Measurements from ENCODE around the gene SPRN.

SPRN gene

GRCh38 chr10:133444342-133445267 lies 20.2 kb upstream of the SPRN start:
- Histone ChIP-seq H3K9me2 (replicated peaks; ENCODE audit: insufficient read depth, low read length) (no peaks in the 10 kb centered on the region), H3K27ac (ENCODE audit: low read depth, low read length) (no peak overlapping the region), H4K20me1 (ENCODE audit: low read depth, low read length) (no peaks in the 10 kb centered on the region), H3K9ac (ENCODE audit: low read length) (no peak overlapping the region), H3K36me3 (ENCODE audit: low read length) (0 out of 2 replicates have a peak, but pooled peaks cover 3% of the 10 kb centered on the region), H3K4me3 (ENCODE audit: insufficient read depth, low read length, poor library complexity, severe bottlenecking) (no peak overlapping the region), H3K9me3 (ENCODE audit: insufficient read depth, low read length) (peaks cover 17% of the 10 kb centered on the region; the same call in 1 of the 2 replicates), H3K4me2 (ENCODE audit: low read depth, low read length, poor library complexity, severe bottlenecking) (no peak overlapping the region), H3K27me3 (ENCODE audit: low read length) (no peaks in the 10 kb centered on the region), H2AFZ (ENCODE audit: low read depth, low read length, severe bottlenecking) (no peak overlapping the region), H3K79me2 (ENCODE audit: insufficient read depth, low read length) (no peaks in the 10 kb centered on the region), H3F3A (ENCODE audit: insufficient read depth) (no peaks in the 10 kb centered on the region)
- TF ChIP-seq, protein P1, sequence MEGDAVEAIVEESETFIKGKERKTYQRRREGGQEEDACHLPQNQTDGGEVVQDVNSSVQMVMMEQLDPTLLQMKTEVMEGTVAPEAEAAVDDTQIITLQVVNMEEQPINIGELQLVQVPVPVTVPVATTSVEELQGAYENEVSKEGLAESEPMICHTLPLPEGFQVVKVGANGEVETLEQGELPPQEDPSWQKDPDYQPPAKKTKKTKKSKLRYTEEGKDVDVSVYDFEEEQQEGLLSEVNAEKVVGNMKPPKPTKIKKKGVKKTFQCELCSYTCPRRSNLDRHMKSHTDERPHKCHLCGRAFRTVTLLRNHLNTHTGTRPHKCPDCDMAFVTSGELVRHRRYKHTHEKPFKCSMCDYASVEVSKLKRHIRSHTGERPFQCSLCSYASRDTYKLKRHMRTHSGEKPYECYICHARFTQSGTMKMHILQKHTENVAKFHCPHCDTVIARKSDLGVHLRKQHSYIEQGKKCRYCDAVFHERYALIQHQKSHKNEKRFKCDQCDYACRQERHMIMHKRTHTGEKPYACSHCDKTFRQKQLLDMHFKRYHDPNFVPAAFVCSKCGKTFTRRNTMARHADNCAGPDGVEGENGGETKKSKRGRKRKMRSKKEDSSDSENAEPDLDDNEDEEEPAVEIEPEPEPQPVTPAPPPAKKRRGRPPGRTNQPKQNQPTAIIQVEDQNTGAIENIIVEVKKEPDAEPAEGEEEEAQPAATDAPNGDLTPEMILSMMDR (IDR thresholded peaks at IDR 0.05; ENCODE audit: insufficient read depth, low read length, poor library complexity, severe bottlenecking), result no peak
- no peak for TF ChIP-seq EZH2phosphoT487 (conservative IDR thresholded peaks at IDR 0.05; ENCODE audit: low read length)

- no peaks in the 10 kb centered on the region for H3K27me3 ChIP-seq (ENCODE audit: low read length)
Observed at GRCh38 chr10:133442967-133443924, 18.8 kb upstream of the SPRN start.

GRCh38 chr10:133442191-133442966 lies 18.0 kb upstream of the SPRN start:
- H3K27me3 ChIP-seq (ENCODE audit: low read length), result no peaks in the 10 kb centered on the region
- no peak overlapping the region for H3K9ac ChIP-seq (ENCODE audit: low read length)
- no peak overlapping the region for H3K4me2 ChIP-seq (ENCODE audit: low read depth, low read length, poor library complexity, severe bottlenecking)
- H3K79me2 ChIP-seq (ENCODE audit: insufficient read depth, low read length), result no peaks in the 10 kb centered on the region
- TF ChIP-seq EZH2phosphoT487 (conservative IDR thresholded peaks at IDR 0.05; ENCODE audit: low read length), result no peak
- TF ChIP-seq, protein P1 (IDR thresholded peaks at IDR 0.05; ENCODE audit: insufficient read depth, low read length, poor library complexity, severe bottlenecking), result no peak
- peaks cover 6% of the 10 kb centered on the region; the same call in 1 of the 2 replicates for H3K9me3 ChIP-seq (ENCODE audit: insufficient read depth, low read length)
- H3K4me3 ChIP-seq (ENCODE audit: insufficient read depth, low read length, poor library complexity, severe bottlenecking), result no peak overlapping the region
- H3K36me3 ChIP-seq (ENCODE audit: low read length), result no peaks in the 10 kb centered on the region
- no peak overlapping the region for H2AFZ ChIP-seq (ENCODE audit: low read depth, low read length, severe bottlenecking)
- H3K27ac ChIP-seq (ENCODE audit: low read depth, low read length), result no peak overlapping the region
- H4K20me1 ChIP-seq (ENCODE audit: low read depth, low read length), result no peaks in the 10 kb centered on the region
- no peaks in the 10 kb centered on the region for H3K9me2 ChIP-seq (replicated peaks; ENCODE audit: insufficient read depth, low read length)
- no peaks in the 10 kb centered on the region for H3F3A ChIP-seq (ENCODE audit: insufficient read depth)

More at GRCh38 chr10:133442967-133443924, 18.8 kb upstream of the SPRN start:
- H3K9me3 ChIP-seq (ENCODE audit: insufficient read depth, low read length), result peaks cover 15% of the 10 kb centered on the region; the same call in 1 of the 2 replicates
- no peak overlapping the region for H2AFZ ChIP-seq (ENCODE audit: low read depth, low read length, severe bottlenecking)
- no peak overlapping the region for H3K9ac ChIP-seq (ENCODE audit: low read length)
- no peak overlapping the region for H3K27ac ChIP-seq (ENCODE audit: low read depth, low read length)
- no peaks in the 10 kb centered on the region for H3F3A ChIP-seq (ENCODE audit: insufficient read depth)
- no peak overlapping the region for H3K4me2 ChIP-seq (ENCODE audit: low read depth, low read length, poor library complexity, severe bottlenecking)
- H4K20me1 ChIP-seq (ENCODE audit: low read depth, low read length), result no peaks in the 10 kb centered on the region
- H3K4me3 ChIP-seq (ENCODE audit: insufficient read depth, low read length, poor library complexity, severe bottlenecking), result no peak overlapping the region
- 0 out of 2 replicates have a peak, but pooled peaks cover 3% of the 10 kb centered on the region for H3K36me3 ChIP-seq (ENCODE audit: low read length)
- H3K9me2 ChIP-seq (replicated peaks; ENCODE audit: insufficient read depth, low read length), result no peaks in the 10 kb centered on the region
- TF ChIP-seq, protein P1 (IDR thresholded peaks at IDR 0.05; ENCODE audit: insufficient read depth, low read length, poor library complexity, severe bottlenecking), result no peak
- TF ChIP-seq EZH2phosphoT487 (conservative IDR thresholded peaks at IDR 0.05; ENCODE audit: low read length), result no peak
- no peaks in the 10 kb centered on the region for H3K79me2 ChIP-seq (ENCODE audit: insufficient read depth, low read length)

Data from SU-DHL-6 (cell line).